ENCODE results near the gene CAMK2A.
"Not testable (repeated sequence)": the region's sequence is repeated elsewhere in the genome, so short reads cannot be mapped to it uniquely, and the experiment has no call there.

Gene CAMK2A

DNA sequence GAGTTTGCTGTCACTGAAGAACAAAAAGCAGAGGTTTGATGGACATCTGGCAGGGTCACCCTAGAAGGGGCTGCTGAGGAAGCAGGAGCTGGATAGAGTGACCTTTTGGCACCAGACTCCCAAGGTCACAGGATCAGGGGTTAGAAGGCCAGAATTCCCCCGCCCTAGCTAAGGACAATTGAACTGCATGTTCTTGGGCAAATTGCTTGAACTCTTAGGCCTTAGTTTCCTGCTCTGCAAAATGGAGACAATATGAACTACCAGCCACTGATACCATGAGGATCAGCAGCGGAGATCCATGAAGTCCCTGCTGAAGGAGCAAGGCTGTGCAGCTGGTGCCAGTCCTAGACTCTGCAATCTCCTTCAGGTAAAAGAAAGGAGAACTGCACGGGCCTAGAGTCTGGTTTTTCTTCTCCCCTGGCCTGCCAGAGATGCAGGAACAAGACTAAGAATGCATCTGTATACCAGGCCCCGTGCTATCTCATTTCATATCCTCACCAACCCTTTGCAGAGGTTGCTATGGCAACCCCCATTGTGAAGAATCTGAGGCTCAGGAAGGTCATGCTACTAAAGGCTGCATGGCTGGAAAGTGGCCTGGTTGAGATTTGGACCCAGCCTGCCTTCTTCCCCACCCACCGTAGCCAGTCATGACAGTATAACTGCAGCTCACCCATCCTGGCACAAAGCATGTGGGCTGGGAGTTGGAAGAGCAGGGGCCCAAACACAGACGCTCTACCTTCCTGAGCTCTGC, 33.7 kb downstream of the CAMK2A start:
- DNase-seq (ENCODE audit: low spot score), result no peak

GRCh38 chr5:150254774-150255173, 34.8 kb downstream of the CAMK2A start:
- no peak for DNase-seq (ENCODE audit: low spot score)

GRCh38 chr5:150254363-150254762, 35.2 kb downstream of the CAMK2A start:
- DNase-seq (ENCODE audit: low spot score), result no peak

GRCh38 chr5:150253416-150254208, 36.0 kb downstream of the CAMK2A start:
- no peak for DNase-seq (ENCODE audit: low spot score)

DNA sequence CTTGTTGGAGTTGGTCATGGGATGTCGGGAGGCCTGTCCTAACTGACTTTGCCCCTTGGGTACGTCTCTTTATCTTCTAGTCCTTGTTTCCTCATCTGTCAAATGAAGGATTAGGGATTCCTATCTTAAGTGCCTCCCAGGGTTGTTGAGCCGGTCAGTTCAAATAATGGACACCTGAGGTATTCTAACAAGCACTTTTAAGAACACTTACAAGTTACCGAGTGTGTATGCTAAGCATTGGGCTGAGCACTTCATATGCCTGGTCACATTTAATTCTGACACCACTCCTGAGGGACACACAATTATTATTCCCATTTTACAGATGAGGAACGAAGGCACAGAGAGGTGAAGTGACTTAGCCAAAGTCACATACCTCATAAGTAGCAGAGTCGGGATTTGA, 37.1 kb downstream of the CAMK2A start:
- DNase-seq (ENCODE audit: low spot score), result no peak

GRCh38 chr5:150251504-150251903, 38.1 kb downstream of the CAMK2A start:
- no peak for DNase-seq (ENCODE audit: low spot score)

DNA sequence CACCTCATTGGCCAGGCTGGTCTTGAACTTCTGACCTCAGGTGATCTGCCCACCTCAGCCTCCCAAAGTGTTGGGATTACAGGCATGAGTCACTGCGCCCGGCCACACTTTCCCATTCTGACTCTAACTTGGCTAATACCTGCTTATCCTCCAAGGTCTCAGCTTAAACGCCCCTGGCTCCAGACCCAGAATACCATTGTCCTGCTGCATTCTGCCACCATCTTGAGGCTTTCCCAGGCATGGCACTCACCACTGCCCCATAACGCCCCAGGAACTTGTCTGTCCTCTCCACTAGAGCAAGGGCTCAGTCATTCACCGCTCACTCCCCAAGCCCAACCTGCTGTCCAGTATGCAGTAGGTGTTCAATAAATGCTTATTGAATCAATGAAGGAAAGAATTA, 39.8 kb downstream of the CAMK2A start:
- DNase-seq (ENCODE audit: low spot score), result no peak

- DNase-seq (ENCODE audit: low spot score), result no peak
Observed at GRCh38 chr5:150248946-150249345, 40.6 kb downstream of the CAMK2A start.

DNA sequence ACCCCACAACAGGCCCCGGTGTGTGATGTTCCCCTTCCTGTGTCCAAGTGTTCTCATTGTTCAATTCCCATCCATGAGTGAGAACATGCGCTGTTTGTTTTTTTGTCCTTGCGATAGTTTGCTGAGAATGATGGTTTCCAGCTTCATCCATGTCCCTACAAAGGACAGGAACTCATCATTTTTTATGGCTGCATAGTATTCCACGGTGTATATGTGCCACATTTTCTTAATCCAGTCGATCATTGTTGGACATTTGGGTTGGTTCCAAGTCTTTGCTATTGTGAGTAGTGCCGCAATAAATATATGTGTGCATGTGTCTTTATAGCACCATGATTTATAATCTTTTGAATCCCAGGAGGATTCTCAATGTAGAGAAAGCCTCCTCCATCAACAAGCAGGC, 41.1 kb downstream of the CAMK2A start:
- not testable (repeated sequence) for DNase-seq (ENCODE audit: low spot score)

DNA sequence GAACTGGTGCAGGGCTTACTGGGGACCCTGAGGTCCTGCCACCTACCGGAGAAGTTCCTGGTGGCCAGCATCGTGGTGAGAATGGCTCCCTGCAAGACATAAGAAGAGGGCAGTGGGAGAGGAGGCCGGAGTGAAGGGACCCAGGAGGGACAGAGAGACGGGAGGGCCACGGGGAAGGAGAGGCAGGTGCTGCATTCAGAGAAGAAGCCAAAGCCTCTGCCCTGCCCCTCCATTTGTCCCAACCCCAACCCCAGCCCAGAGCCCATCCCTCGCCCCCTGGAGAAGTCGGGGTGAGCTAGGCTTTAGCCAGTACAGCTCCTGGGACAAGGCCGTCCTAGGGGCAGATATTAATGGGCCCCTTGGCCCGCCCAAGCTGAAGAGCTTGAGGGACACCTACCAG, 41.8 kb downstream of the CAMK2A start:
- DNase-seq (ENCODE audit: low spot score), result no peak

GRCh38 chr5:150246835-150247234, 42.7 kb downstream of the CAMK2A start:
- no peak for DNase-seq (ENCODE audit: low spot score)

DNA sequence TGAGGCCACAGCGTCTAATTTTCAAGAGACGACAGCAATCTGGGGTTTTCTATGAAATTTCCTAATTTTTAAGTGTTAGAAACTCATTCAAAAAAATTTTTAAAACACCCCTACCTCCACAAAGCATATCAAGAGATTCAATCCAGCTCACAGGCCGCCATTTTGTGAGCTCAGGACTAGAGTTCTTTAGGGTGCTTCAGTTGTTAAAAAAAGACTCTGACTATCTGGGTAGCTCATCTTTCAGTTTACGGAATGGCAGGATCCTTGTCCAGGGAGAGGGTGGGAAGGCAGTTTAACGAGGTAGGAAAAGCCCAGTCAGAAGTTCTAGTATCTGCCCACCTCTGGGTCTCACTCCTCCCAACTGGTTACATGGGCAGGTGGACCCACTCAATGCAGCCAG, 43.1 kb downstream of the CAMK2A start:
- DNase-seq (ENCODE audit: low spot score), result no peak

DNA sequence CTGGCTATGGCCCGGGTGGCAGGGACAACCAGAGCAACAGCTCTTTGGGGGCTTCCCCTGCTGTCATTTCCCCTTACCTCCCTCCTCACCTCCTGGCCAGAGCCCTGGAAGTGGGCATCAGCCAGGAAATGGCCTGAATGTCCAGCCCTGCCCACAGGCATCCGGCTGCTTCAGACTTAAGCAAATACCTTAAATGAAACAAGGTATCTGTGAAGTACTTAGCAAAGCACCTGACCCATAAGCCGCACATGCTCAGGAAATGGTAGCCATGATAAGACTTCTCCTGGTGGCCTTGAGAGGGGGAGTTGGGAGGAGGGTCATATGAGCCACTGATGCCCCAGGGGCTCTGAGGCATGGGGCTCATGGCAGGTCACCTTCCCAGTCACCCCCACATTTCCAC, 43.8 kb downstream of the CAMK2A start:
- no peak for DNase-seq (ENCODE audit: low spot score)

DNA sequence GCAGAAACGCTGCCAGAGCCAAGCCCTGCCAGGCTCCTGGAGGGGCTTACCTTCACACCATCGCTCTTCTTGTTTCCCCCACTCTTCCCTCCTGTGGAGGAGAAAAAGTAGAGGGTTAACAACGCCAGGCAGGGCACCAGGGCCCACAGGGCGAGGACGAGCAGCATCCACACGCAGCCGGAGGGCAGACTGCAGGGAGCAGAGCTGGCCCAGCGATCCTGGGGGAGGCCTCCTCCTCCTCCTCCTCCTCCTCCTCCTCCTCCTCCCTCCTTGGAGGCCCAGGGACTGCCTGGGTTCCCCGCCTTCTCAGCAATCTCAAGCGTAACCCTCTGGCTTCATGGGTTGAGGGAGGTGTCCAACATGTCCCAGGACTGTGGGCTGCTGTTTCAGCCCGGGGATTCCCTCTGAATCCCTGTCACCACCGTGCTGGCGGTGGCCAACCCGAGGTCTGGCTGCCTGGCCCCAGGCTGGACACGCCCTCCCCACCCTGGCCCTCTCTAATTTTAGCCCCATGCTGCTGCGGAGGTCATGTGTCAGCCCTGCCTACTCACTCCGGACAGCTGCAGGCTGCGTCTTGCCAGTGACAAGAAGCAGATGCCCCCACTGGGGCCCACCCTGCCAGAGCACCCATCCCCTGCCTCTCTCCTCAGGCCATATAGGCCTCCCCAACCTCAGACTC, 44.3 kb downstream of the CAMK2A start:
- DNase-seq (ENCODE audit: low spot score), result no peak

- no peak for DNase-seq (ENCODE audit: low spot score)
Observed at GRCh38 chr5:150244209-150244608, 45.4 kb downstream of the CAMK2A start.

GRCh38 chr5:150243590-150243989, 46.0 kb downstream of the CAMK2A start:
- no peak for DNase-seq (ENCODE audit: low spot score)

DNA sequence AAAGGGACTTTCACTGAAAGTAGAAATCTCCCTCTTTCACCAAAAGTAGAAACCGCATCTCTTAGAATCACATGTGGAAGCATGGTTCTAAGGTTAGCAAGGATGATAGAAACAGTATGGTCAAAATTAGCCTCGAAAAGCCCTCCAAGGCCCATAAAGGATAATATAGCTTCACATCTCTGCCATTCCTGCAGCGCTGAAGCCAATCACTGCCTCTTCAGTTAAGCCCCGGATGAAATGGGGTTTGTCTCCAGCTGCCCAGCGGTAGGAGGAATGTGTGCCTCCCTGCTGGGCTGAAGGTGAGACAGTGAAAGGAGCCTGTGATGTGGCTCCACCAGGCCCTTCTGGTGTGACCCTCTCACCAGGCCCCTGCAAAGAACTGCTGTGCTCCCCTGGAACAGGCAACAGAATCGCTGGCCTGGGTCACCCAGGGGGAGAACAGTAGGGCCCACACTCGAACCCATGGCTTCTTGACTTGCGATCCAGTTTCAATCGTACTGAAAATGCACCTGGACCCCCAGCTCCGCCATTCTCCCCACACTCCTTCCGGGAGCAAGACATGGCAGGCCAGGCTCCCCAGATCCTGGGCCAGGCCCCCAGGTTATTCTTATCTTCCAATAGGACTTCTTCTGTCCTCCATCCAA, 47.2 kb downstream of the CAMK2A start:
- no peak for DNase-seq (ENCODE audit: low spot score)

- no peak for DNase-seq (ENCODE audit: low spot score)
Observed at GRCh38 chr5:150241298-150242160, 48.0 kb downstream of the CAMK2A start.

DNA sequence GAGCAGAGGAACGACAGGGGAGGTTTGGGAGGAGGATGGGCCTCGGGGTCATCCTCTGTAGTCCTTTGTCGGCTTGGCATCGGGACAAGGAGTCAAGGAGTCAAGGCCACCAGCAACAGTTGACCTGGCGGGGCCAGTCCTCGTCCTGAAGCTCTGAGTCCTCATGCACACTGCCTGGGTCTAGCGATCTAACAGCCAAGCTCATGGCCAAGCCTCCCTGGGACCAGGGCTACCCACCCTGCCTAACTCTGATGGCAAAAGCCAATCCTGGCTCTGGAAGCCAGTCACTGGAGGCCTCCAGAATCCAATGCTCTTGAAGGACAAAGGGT, 49.8 kb downstream of the CAMK2A start:
- DNase-seq (ENCODE audit: low spot score), result no peak

- no peak for DNase-seq (ENCODE audit: low spot score)
Observed at GRCh38 chr5:150239099-150239793, 50.3 kb downstream of the CAMK2A start.

- no peak for DNase-seq (ENCODE audit: low spot score)
Observed at GRCh38 chr5:150238646-150239045, 50.9 kb downstream of the CAMK2A start.

Data from HuH-7 (cell line).